ENCODE measurements around the gene C12orf42. TPM values are rescaled to one million over a fixed set of nuclear protein-coding genes. Genes with fewer than 3 reads are reported as not detected.

C12orf42 gene
- total RNA-seq, 1 donor from 2014 or later, result not detected

GRCh38 chr12:103331643-103332042 is 164.1 kb downstream of the C12orf42 start:
- no peaks in the 10 kb centered on the region for H3K36me3 ChIP-seq
- intact Hi-C loops (cut with micrococcal nuclease), result no loop called here
- TF ChIP-seq CTCF (IDR thresholded peaks at IDR 0.05; ENCODE audit: borderline replicate concordance), result no peak

GRCh38 chr12:103330672-103331071 is 165.1 kb downstream of the C12orf42 start:
- H3K36me3 ChIP-seq, result no peaks in the 10 kb centered on the region
- no peak for DNase-seq
- no peak for TF ChIP-seq CTCF (IDR thresholded peaks at IDR 0.05; ENCODE audit: borderline replicate concordance)
- no peak overlapping the region for H3K27ac ChIP-seq (replicated peaks)
- intact Hi-C loops (cut with micrococcal nuclease), result no loop called here
- no peaks in the 10 kb centered on the region for H3K4me1 ChIP-seq
- no peaks in the 10 kb centered on the region for H3K9me3 ChIP-seq (replicated peaks)
- no peaks in the 10 kb centered on the region for H3K27me3 ChIP-seq (ENCODE audit: low read depth)
- H3K4me3 ChIP-seq, result no peak overlapping the region

More at GRCh38 chr12:103331643-103332042, 164.1 kb downstream of the C12orf42 start:
- H3K27me3 ChIP-seq (ENCODE audit: low read depth), result no peaks in the 10 kb centered on the region
- no peaks in the 10 kb centered on the region for H3K4me1 ChIP-seq
- H3K27ac ChIP-seq (replicated peaks), result no peak overlapping the region
- no peak overlapping the region for H3K4me3 ChIP-seq
- no peak for DNase-seq
- no peaks in the 10 kb centered on the region for H3K9me3 ChIP-seq (replicated peaks)

GRCh38 chr12:103327676-103328075 is 168.1 kb downstream of the C12orf42 start:
- Histone ChIP-seq H3K9me3 (replicated peaks) (no peaks in the 10 kb centered on the region), H3K4me3 (no peak overlapping the region), H3K4me1 (no peaks in the 10 kb centered on the region), H3K27me3 (ENCODE audit: low read depth) (no peaks in the 10 kb centered on the region), H3K36me3 (no peaks in the 10 kb centered on the region), H3K27ac (replicated peaks) (no peak overlapping the region)
- intact Hi-C loops (cut with micrococcal nuclease), result no loop called here
- TF ChIP-seq CTCF (IDR thresholded peaks at IDR 0.05; ENCODE audit: borderline replicate concordance), result no peak
- DNase-seq, result no peak

GRCh38 chr12:103326190-103326589 is 169.6 kb downstream of the C12orf42 start:
- Histone ChIP-seq H3K27me3 (ENCODE audit: low read depth) (no peaks in the 10 kb centered on the region), H3K9me3 (replicated peaks) (no peaks in the 10 kb centered on the region), H3K36me3 (no peaks in the 10 kb centered on the region), H3K4me1 (no peaks in the 10 kb centered on the region), H3K27ac (replicated peaks) (no peak overlapping the region), H3K4me3 (no peak overlapping the region)
- DNase-seq, result no peak
- intact Hi-C loops (cut with micrococcal nuclease), result no loop called here
- peak; percentile 11 for TF ChIP-seq CTCF (IDR thresholded peaks at IDR 0.05; ENCODE audit: borderline replicate concordance)

- Histone ChIP-seq H3K36me3 (no peaks in the 10 kb centered on the region), H3K4me1 (no peaks in the 10 kb centered on the region), H3K27ac (replicated peaks) (no peak overlapping the region), H3K27me3 (ENCODE audit: low read depth) (no peaks in the 10 kb centered on the region), H3K4me3 (no peak overlapping the region), H3K9me3 (replicated peaks) (peaks cover 25% of the 10 kb centered on the region)
- intact Hi-C loops (cut with micrococcal nuclease), result no loop called here
- DNase-seq, result no peak
- TF ChIP-seq CTCF (IDR thresholded peaks at IDR 0.05; ENCODE audit: borderline replicate concordance), result no peak
These were observed 177.2 kb downstream of the C12orf42 start for GRCh38 chr12:103318566-103318965.

- H3K4me1 ChIP-seq, result no peaks in the 10 kb centered on the region
- no peak overlapping the region for H3K4me3 ChIP-seq
- TF ChIP-seq CTCF (IDR thresholded peaks at IDR 0.05; ENCODE audit: borderline replicate concordance), result no peak
- H3K36me3 ChIP-seq, result no peaks in the 10 kb centered on the region
- intact Hi-C loops (cut with micrococcal nuclease), result no loop called here
- H3K9me3 ChIP-seq (replicated peaks), result peaks cover 25% of the 10 kb centered on the region
- DNase-seq, result no peak
- H3K27me3 ChIP-seq (ENCODE audit: low read depth), result no peaks in the 10 kb centered on the region
- H3K27ac ChIP-seq (replicated peaks), result no peak overlapping the region
These were observed 178.5 kb downstream of the C12orf42 start for GRCh38 chr12:103317220-103317619.
